GM18909 (cell line): ENCODE data around the gene NTN1.

ENCODE experiments used
- ATAC-seq: cut with Tn5 transposase; IDR thresholded peaks from one replicate; pipeline ENCODE4 v1.9.1; 2021; ENCODE audit warnings: mild to moderate bottlenecking; ENCODE audit not compliant: unreplicated experiment, poor library complexity

The NTN1 gene

DNA sequence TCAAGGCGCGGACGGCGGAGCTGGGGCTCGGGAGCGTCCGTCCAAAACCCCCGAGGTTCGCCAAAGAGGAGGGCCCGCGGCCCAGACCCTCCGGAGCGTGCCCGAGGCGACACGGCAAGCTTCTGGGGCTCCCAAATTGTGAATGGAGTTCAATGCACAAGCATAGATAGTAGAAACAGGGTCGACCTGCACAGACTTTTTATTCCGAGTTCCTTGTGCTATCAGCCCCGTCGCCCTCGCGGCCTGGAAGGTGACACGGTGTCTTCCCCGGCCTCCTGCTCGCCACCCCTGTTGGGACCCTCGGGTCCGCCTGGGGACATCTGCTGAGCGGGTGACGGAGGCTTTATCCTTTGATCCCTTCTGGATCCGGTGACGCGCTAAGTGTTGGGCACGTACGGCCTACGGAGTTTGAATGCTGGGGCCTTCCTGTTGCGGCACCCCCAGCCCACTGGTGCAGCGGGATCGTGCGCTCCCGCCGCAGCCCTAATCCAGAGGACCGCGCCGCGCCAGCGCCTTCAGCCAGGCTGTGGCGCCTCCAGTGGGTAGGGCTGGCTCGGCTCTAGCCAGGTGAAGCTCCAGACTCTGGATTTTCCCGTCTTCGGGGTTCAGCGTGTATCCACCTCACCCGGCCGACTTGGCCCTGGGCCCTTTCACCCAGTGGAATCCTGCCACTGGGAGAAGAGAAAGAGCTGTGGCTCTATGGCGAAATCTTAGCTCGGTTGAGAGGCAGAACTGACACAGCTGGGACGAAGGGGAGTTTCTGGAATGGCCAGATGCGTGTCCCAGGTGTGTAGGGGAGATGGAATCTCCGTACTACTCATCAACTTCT, 17.0 kb upstream of the NTN1 start:
- ATAC-seq = no peak

DNA sequence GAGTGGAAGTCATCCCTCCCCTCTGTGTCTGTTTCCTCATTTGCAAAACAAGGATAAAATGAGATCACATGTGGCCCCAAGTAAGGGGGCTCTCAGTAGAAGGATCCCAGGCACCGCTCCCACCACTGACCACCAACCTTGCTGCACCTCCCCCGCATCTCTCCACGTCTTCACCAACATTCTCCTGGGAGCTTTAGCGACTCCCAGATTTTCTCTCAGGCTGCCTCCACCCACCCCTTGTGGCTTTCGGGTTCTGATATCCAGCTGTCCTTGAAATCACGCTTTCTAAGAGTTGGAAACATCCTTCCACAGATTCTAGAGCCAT, 16.4 kb upstream of the NTN1 start:
- no peak for ATAC-seq

DNA sequence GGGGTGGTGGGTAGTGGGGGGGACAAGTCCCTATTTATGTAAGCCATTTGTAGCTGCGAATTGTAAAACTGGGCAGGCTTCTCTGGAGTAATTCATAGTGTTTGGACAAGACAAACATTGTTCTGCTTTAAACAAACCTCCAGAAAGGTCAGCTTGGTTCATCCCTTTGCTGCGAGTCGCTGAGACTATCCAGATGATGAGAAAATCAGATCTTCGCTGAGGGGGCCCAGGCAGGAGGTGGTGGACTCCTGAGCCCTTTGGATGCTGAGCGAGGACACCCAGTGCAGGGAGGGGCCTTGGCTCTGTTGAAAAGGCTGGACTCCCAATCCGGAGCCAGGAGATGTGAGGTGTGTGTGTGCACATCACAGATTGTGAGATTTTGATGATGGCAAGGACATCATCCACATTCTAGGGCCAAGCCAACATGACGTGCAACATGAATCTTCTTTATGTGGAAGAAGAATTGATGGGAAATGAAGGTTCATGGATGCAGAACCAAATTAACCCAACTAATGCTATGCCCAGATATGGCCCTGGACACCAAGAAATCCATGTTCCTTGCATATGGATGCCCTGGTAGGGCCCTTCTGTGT, 15.0 kb upstream of the NTN1 start:
- no peak for ATAC-seq

DNA sequence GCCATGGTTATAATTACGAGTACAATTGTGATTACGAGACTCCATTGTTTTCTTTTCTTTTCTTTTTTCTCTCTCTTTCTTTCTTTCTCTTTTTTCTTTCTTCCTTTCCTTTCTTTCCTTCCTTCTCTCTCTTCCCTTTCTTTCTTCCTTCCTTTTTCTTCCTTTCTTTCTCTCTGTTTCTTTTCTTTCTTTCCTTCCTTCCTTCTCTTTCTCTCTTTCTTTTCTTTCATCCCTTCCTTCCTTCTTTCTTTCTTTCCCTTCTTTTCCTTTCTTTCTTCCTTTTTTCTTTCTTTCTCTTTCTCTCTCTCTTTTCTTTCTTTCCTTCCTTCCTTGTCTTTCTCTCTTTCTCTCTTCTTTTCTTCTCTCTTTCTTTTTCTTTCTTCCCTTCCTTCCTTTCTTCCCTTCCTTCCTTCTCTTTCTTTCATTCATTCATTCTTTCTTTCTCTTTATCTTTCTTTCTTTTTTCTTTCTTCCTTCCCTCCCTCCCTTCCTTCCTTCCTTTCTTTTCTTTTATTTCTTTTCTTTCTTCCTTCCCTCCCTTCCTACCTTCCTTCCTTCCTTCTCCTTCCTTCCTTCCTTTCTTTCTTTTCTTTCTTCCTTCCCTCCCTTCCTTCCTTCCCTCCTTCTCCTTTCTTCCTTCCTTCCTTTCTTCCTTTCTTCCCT, 14.1 kb upstream of the NTN1 start:
- ATAC-seq = no peak

DNA sequence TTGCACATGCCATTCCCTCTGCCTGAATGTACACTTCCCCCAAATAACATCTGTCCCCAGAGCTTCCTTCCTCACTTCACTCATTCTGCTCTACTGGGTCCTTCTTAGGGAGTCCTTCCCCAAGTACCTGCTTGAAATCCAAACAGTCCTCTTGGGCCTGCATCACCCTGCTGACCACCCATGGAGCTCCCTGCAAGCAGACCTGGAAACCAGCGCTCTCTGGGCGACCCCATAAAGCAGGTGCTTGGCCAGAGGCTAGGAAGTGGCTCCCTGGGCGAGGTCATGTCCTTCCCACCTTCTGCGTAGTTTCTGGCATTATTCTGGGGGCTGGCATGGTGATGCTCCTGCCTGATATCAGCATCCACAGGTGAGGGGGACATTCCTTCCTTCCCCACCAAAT, 12.2 kb upstream of the NTN1 start:
- ATAC-seq = no peak

DNA sequence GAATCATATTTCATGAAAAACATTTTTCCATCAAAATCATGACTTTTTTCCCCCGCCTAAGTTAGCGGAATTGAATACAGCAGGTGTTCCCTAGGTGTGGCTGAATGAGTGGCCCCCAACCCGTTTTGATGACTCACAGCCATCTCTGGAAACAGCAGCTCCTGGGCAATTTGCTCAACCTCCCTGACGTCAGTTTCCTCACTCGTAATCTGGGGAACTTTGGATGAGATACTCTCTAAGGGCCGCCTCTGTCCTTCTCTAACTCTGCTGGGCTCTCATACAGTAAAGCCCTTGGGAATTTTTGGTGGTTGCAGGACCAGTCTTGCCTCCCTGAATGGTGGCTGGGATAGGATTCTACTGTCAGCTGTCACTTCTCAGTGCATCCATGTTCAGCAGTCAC, 11.6 kb upstream of the NTN1 start:
- no peak for ATAC-seq

DNA sequence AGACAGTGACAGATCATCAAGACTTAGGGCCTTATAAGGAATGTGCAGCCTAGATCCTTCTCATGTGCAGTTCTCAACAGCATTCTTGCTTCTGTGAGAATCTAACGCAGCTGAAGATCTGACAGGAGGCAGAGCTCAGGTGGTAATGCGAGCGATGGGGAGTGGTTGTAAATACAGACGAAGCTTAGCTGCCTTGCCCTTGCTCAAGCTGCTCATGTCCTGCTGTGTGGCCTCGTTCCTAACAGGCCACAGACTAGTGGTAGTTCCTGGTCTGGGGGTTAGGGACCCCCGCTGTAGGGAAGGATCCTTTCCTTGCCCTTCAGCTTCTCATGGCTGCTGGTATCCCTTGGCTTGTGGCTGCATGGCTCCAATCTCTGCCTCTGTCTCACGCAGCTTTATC, 10.3 kb upstream of the NTN1 start:
- ATAC-seq = no peak

DNA sequence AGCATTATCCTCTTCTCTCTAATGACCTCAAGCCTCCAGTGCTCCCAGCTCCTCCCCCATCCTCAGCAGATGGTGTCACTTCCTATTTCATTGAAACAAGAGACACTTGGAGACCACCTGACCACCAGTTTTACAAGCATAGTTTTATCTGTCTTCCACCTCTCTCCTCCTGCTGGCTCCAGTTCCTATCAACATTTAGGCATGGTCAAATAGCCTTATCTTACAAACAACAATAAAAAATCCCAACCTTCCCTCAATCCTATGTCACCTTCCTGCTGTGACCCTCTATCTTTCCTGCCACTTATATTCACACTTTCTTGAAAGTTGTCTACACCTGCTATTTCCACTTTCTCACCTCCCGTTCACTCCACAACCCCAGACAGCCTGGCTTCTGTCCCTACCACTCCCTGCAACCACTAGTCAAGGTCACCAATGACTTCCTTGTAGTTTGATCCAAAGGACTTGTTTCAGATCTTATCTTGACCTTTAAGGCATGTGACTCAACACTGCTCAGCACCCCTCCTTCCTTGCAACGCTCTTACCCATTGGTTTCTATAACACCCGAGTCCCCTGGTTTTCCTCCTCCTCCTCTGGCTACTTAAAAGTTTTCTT, 4.3 kb upstream of the NTN1 start:
- ATAC-seq = no peak

DNA sequence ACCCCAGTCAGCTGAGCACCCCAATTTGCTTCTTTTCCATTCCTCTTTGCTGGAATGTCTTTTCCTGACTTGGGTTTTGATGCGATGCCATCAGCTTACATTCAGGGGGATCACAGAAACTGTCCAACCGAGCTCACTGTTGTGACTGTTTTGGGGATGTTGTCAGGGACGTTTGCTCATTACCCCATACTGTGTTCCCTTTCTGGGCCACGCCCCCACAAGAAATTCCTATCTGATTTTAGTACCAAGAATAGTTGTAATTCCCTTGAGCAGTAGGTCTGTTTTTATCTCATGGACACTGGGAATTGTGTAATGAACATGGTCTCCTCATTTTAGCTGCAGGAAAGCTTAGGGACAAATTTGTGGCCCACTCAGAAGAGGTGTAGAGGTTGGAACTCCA, 2.6 kb upstream of the NTN1 start:
- no peak for ATAC-seq

DNA sequence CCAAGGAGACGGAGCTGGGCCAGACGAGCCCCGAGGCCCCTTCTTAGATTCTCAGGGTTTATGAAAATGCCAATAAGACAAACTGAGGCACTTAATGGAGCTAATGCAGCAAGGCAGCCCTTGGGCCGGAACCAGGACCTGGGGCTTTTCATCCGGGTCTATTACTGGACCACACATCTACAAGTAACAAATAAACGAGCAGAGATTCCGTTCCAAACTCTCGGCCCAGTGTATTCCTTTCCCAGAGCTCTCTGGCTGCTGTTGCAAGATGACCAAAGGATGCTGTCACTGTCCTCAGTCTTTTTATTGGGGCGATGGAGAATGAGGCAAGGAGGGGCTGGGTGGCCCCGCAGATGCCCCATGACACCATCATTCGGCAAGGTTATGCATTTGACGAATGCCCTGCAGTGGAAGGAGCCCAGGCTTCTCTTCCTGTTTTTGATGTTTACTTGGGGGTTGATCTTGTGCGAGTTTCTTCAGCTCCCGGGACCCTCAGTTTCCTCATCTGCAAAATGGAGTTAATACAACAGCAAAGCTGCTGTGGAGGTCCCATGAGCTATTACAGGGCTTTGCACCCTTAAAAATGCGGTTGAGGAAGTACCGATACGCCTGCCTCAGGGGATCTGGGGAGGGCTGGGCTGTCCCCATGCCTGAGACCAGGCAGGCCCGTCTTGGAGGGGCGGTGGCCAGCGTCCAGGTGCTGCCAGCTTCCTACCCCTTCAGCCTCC, 1.1 kb upstream of the NTN1 start:
- ATAC-seq = no peak

DNA sequence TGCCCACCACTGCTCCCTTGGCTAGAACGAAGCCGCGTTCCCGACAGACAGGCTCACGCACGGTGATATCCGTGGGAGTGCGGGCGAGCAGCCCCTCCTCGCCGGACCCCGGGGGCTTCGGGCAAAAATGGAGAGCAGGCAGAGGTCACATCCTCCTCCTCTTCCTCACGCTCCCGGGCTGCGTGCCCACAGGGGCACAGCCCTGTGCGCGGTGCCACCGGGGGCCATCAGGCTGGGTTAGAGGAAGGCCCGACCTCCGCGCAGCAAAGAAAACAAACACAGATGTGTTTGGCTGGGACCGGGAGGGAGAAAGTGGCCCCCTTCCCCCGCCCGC, 519 bp upstream of the NTN1 start:
- no peak for ATAC-seq

DNA sequence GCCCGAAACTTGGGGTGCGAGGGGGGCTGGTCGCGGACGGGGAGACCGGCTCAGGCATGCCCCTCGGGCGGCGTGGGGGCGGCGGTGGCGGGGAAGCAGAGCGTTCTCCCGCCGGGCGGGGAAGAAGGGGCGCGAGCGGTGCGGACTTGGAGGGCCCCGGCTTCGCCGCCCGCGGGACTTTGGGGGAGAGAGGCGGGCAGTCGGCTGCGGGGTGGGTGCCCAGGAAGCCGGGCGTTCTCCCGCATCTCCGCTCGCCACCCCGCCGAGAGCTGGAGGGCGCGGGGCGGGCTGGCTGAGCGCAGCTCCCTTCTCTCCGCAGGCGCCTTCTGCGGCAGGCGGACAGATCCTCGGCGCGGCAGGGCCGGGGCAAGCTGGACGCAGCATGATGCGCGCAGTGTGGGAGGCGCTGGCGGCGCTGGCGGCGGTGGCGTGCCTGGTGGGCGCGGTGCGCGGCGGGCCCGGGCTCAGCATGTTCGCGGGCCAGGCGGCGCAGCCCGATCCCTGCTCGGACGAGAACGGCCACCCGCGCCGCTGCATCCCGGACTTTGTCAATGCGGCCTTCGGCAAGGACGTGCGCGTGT, 772 bp downstream of the NTN1 start:
- ATAC-seq = no peak

DNA sequence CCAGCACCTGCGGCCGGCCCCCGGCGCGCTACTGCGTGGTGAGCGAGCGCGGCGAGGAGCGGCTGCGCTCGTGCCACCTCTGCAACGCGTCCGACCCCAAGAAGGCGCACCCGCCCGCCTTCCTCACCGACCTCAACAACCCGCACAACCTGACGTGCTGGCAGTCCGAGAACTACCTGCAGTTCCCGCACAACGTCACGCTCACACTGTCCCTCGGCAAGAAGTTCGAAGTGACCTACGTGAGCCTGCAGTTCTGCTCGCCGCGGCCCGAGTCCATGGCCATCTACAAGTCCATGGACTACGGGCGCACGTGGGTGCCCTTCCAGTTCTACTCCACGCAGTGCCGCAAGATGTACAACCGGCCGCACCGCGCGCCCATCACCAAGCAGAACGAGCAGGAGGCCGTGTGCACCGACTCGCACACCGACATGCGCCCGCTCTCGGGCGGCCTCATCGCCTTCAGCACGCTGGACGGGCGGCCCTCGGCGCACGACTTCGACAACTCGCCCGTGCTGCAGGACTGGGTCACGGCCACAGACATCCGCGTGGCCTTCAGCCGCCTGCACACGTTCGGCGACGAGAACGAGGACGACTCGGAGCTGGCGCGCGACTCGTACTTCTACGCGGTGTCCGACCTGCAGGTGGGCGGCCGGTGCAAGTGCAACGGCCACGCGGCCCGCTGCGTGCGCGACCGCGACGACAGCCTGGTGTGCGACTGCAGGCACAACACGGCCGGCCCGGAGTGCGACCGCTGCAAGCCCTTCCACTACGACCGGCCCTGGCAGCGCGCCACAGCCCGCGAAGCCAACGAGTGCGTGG, 1.5 kb downstream of the NTN1 start:
- no peak for ATAC-seq

DNA sequence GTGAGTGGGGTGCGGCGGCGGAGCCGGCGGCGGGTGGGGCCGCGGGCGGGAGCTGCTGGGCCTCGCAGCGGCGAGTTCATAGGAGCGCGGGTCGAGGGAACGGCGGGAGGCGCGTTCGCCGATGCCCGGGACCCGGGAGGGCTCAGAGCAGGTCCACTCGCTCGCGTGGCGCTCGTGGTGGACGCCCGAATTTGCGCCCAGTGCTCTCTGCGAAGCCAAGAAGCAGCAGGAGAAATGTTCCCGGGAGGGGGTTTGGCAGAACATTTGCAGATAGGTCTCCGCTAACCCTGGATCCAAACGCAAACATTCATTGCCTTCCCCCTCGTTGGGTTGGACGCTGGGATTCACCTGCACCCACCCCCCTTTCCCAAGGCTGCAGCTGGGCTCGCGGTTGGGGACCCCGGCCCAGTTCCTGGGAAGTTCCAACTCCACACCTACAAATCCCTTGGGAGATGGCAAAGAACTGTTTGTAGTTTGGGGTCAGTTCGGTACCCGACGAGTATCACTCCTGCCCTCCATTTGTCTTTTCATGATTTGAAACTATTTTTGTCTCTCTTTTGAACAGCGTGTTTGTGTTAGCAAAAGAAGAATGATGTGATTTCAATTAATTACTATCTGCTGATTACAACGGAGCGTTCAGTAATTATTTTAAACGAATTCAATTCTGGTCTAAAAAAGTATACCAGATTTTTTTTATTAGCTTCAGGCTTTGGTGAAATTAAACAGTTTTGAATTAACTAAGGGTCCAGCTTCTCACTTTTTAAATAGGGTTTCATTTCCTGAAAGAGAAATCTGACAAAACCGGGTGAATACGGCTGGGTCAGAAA, 2.3 kb downstream of the NTN1 start:
- no peak for ATAC-seq

DNA sequence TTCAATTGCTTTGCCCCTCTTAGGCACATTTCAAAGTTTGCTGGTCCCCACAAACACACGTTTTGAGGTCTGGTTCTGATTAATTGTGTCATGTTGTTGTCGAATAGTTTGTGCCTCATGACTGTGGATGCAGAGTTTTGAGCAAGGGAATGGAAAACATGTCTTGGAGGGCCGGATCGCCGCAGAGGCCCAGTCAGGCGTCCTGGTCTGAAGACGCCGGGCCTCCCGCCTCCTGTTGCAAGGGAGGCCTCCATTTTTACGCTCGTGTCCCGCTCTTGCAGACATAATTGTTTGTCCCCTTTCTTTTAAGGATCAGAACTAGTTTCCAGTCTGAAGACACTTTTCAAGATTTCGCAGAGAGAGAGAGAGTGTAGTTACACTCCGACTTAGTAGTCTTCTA, 3.2 kb downstream of the NTN1 start:
- ATAC-seq = no peak

DNA sequence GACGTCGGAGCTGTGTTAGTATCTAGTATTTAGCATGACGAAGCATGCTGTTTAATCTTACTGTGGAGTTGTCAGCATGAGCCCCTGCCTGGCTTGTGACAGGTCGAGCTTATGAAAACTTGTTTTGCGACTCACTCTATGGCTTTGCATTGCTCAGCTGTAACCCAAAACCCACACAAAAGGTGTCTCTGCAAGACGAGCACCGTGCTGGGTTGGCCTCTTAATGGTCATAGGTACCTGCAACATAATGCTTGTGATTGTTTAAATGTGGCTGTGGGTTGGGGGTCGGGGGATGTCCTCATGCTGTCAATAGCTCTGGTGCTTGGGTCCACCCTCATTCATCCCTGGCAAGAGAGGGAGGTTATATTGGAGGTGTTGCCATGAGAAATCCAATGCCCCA, 5.4 kb downstream of the NTN1 start:
- ATAC-seq = no peak

DNA sequence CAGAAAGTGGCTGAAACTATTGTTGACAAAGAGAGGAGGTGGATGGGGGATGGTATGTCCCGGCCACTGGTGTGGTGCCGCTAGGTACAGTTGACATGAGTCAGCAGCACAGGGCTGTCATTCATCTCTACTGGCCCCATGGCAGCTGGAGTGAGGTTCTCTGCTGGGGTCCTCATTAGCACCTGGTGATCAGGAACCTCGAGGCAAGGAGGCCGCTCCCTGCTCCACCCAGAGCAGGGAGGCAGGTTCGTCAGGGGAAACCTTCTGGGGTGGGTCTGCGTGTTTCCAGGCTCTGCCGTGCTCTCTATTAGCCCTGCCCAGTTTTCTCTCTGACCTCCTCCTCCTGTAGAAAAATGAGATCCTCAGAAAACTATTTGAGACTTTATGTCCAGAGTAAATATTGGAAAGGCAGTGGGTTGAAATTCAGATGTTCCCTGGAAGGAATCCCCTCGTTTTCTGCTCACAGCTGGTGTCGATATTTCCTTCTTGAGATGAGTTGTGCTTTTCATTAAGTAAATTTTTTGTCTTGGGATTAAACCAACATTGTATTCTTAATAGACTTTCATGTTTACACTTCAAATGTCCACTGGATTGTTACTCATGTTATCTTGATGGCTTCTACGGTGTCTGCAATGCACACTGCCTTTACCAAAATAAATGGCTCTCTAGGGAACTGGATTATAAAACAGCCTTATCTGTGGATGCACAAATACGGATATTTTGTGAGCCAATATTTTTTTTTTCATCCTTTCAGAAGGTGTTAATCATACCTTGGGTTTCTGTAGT, 7.1 kb downstream of the NTN1 start:
- no peak for ATAC-seq

DNA sequence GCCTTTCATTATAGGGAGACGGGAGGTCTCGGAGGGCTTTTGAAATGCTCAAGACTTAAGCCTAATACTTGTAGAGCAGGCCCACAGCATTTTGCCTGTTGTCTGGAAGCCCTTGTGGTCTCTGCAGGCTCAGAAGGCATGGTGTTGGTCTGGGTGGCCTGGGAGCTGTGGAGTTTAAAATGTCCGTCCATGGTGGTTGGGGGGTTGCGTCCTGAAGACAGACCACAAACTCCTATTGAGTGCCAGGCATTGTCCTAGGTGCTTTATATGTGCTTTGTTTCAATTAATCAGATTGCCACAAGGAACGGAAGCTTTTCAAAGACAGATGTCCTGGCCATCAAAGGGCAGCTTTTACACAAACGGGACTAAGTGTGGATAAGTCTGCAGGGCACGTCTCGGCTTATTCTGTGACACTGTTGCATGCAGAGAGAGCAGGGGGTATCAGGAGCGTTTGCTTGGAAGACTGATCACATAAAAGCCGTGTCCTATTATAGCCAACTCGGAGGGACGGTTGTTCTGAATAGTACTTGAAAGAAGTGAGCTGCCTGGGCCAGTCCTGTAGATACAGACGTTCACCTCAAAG, 7.8 kb downstream of the NTN1 start:
- no peak for ATAC-seq
